Suprapubic skin (tissue), 4 donors: Measurements from ENCODE around the gene MATCAP1. TPM values are rescaled to one million over a fixed set of nuclear protein-coding genes. Genes with fewer than 3 reads are reported as not detected.

Experiments
- DNase-seq, 2 donors: peaks; one replicate each; pipeline ENCODE4 v3.0.0-alpha.2; 2019; ENCODE audit warnings: low spot score in 2 of 2
- H3K27ac ChIP-seq: fragments of 200-600 bp; sonication (generic); one replicate; pipeline ENCODE4 v1.5.1; 2019
- H3K27me3 ChIP-seq: fragments of 200-600 bp; sonication (generic); one replicate; pipeline ENCODE4 v1.5.1; 2019
- H3K36me3 ChIP-seq: fragments of 200-600 bp; sonication (generic); one replicate; pipeline ENCODE4 v1.5.1; 2019
- H3K4me1 ChIP-seq: fragments of 200-600 bp; sonication (generic); one replicate; pipeline ENCODE4 v1.5.1; 2019
- H3K4me3 ChIP-seq: fragments of 200-600 bp; sonication (generic); one replicate; pipeline ENCODE4 v1.5.1; 2019; ENCODE audit warnings: mild to moderate bottlenecking
- H3K9me3 ChIP-seq: fragments of 200-600 bp; sonication (generic); one replicate; pipeline ENCODE4 v1.5.1; 2019
- EP300 ChIP-seq: sonication (generic); formaldehyde crosslinking; IDR thresholded peaks from one replicate; pipeline ENCODE4 v1.6.1; 2017; ENCODE audit warnings: antibody characterized with exemption
- POLR2A ChIP-seq, 2 donors: fragments of 450-650 bp; IDR thresholded peaks; one replicate each; pipeline ENCODE4 v1.6.1; 2017; ENCODE audit warnings: antibody characterized with exemption in 2 of 2, mild to moderate bottlenecking in 2 of 2, moderate library complexity in 2 of 2
- POLR2AphosphoS5 ChIP-seq, 3 donors: sonication (generic); formaldehyde crosslinking; IDR thresholded peaks; one replicate each; pipeline ENCODE4 v1.6.1; 2017; ENCODE audit warnings: antibody characterized with exemption in 3 of 3
- WGBS: methylation state at CpG from one replicate; pipeline ENCODE4 v1.1.5; 2018; 5-methylcytosine and 5-hydroxymethylcytosine counted together
- total RNA-seq, 4 donors: library from RNA; depleted of rRNA; stranded (reverse); fragments of >200 nt; gene quantifications; one replicate each; pipeline ENCODE4 v1.1.0, GENCODE V29; 2016
- TF ChIP-seq, protein P1 (sequence below), 2 donors: fragments of 200-600 bp in 1 of 2; fragments of 450-650 bp in 1 of 2; sonication (generic) in 1 of 2; IDR thresholded peaks; one replicate each; pipeline ENCODE4 v1.5.1; 2016 to 2019; ENCODE audit warnings: antibody characterized with exemption in 2 of 2, mild to moderate bottlenecking in 1 of 2, moderate library complexity in 1 of 2

MATCAP1 gene
- total RNA-seq, 4 donors from 2014 or later: 14.2 to 30.0 (median 17.3) TPM

DNA sequence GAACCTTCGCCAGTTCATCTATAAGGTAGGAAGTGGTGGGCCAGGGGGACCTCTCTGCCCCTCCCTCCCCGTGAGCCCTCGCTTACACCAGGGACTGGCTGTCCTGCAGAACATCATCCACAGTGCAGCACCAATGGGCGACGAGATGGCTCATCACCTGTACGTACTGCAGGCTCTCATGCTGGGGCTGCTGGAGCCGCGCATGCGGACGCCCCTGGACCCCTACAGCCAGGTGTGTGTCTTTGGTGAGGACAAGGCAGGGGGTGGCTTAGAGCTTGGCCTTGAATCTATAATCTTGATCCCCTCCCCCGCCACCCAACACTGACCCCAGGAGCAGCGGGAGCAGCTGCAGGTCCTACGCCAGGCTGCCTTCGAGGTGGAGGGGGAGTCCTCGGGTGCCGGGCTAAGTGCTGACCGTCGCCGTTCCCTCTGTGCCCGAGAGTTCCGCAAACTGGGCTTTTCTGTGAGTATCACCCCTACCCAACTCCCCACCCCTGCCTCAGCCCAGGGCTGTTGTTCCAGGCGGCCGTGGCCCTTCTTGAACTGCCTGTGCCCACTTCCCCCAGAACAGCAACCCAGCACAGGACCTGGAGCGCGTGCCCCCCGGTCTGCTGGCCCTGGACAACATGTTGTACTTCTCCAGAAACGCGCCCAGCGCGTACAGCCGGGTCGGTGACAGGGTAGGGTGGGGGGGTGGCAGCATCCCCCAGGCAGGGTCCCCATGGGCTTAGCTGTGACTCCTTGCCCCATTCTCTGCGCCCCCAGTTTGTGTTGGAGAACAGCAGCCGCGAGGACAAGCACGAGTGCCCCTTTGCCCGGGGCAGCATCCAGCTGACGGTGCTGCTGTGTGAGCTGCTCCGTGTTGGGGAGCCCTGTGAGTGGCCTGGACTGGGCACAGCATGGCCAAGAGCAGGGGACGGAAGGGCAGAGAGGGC lies 17.9 kb upstream of the MATCAP1 start:
- WGBS: 97% methylated on average over 14 of the region's 40 CpGs
- DNase-seq: no peak
- Histone ChIP-seq H3K4me1 (peaks cover 32% of the 10 kb centered on the region), H3K27ac (no peak overlapping the region), H3K36me3 (peaks cover 46% of the 10 kb centered on the region), H3K4me3 (no peak overlapping the region), H3K27me3 (no peaks in the 10 kb centered on the region), H3K9me3 (no peaks in the 10 kb centered on the region)
- TF ChIP-seq POLR2AphosphoS5 (IDR thresholded peaks at IDR 0.05): no peak
- TF ChIP-seq, protein P1, sequence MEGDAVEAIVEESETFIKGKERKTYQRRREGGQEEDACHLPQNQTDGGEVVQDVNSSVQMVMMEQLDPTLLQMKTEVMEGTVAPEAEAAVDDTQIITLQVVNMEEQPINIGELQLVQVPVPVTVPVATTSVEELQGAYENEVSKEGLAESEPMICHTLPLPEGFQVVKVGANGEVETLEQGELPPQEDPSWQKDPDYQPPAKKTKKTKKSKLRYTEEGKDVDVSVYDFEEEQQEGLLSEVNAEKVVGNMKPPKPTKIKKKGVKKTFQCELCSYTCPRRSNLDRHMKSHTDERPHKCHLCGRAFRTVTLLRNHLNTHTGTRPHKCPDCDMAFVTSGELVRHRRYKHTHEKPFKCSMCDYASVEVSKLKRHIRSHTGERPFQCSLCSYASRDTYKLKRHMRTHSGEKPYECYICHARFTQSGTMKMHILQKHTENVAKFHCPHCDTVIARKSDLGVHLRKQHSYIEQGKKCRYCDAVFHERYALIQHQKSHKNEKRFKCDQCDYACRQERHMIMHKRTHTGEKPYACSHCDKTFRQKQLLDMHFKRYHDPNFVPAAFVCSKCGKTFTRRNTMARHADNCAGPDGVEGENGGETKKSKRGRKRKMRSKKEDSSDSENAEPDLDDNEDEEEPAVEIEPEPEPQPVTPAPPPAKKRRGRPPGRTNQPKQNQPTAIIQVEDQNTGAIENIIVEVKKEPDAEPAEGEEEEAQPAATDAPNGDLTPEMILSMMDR (IDR thresholded peaks at IDR 0.05): no peak

DNA sequence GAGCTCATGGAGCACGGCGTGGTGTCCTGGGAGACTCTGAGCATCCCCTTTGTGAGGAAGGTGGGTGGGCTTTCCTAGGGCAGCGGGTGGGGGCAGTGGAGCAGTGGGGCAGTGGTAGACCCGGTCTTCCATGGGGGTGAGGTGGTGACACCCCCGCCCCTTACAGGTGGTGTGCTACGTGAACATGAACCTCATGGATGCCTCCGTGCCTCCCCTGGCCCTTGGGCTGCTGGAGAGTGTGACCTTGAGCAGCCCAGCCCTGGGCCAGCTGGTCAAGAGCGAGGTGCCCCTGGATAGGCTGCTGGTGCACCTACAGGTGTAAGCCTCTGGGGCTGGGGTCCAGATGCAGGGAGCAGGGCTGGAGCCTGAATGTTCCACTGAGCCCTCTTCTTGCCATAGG lies 16.7 kb upstream of the MATCAP1 start:
- peaks cover 32% of the 10 kb centered on the region for H3K4me1 ChIP-seq
- H3K27ac ChIP-seq: no peak overlapping the region
- TF ChIP-seq, protein P1 (IDR thresholded peaks at IDR 0.05): no peak
- TF ChIP-seq POLR2AphosphoS5 (IDR thresholded peaks at IDR 0.05): no peak
- no peak for TF ChIP-seq EP300
- TF ChIP-seq POLR2A (IDR thresholded peaks at IDR 0.05): no peak
- H3K4me3 ChIP-seq: no peak overlapping the region
- DNase-seq: no peak
- H3K27me3 ChIP-seq: no peaks in the 10 kb centered on the region
- no peaks in the 10 kb centered on the region for H3K9me3 ChIP-seq
- H3K36me3 ChIP-seq: peaks cover 58% of the 10 kb centered on the region
- 93% methylated on average over 6 of the region's 8 CpGs for WGBS

DNA sequence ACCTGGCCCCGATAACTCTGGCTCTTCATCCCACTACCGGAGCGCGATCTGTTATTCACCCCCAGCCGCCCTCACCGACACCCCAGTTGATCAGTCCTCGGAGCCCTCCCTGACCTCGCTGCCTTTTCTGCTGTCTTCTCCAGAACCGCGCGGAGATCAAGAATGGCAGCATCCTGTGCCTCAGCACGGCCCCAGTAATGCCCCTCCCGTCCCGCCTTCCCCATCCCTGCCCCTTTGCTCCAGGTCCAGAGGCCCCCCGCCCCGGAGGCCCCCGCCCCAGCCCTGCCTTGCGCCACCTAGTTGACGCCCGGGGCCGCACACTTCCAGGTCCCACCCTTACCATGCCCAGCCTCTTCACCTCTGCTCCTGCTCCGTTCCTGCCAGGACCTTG lies 16.0 kb upstream of the MATCAP1 start:
- DNase-seq: no peak
- Histone ChIP-seq H3K9me3 (no peaks in the 10 kb centered on the region), H3K36me3 (peaks cover 65% of the 10 kb centered on the region), H3K27ac (no peak overlapping the region), H3K4me3 (peak overlapping the region; percentile 59), H3K4me1 (peaks cover 32% of the 10 kb centered on the region), H3K27me3 (no peaks in the 10 kb centered on the region)
- WGBS: 28% methylated on average over 21 of the region's 22 CpGs
- TF ChIP-seq, protein P1 (IDR thresholded peaks at IDR 0.05): peak in 1 of 2 donors; percentile 5
- TF ChIP-seq POLR2A (IDR thresholded peaks at IDR 0.05) (no peak), POLR2AphosphoS5 (IDR thresholded peaks at IDR 0.05) (no peak), EP300 (no peak)

DNA sequence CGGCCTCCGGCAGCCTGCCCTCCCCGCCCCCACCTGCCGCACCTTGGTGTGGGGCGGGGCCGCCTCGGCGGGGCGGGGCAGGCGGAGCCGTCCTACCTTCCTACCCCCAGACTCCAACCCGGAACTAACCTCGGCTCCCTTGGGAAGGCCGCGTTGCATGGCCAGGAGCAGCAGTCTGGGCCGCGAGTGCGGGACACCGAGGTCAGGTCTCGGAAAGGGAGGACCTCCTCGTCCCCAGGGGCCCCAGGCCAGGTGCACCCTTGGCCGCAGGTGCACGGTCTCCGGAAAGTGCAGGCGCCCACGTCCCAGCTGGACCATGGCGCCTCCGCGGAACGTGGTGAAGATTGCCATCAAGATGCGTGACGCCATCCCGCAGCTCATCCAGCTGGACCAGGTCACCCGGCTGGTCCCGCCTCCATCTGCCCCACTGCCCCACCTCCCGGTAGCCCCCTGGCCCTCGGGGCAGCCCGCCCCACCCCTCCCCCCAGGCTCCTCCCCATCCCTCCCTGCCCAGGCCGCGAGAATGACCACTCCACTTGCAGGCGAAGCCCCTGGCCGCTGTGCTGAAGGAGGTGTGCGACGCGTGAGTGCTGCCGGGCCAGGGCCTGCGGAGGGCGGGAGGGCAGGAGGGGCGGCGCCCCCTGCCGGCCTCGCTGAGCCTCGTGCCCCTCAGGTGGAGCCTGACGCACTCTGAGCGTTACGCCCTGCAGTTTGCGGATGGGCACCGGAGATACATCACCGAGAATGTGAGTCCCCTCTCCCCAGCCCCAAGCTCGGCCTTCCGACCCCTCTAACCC lies 15.4 kb upstream of the MATCAP1 start, which contains the start of gene ELMO3:
Gene ELMO3, plus strand, starts transcription at position 121 of the 797 bp plus-strand sequence. Its CDS starts 196 bp downstream, at position 317.
- peak within 1 kb of the TSS; percentile 82 for H3K27ac ChIP-seq
- peaks cover 34% of the 10 kb centered on the region for H3K4me1 ChIP-seq
- TF ChIP-seq POLR2AphosphoS5 (IDR thresholded peaks at IDR 0.05): no peak
- TF ChIP-seq, protein P1 (IDR thresholded peaks at IDR 0.05): peak in 1 of 2 donors; percentile 58
- peaks cover 71% of the 10 kb centered on the region for H3K36me3 ChIP-seq
- H3K9me3 ChIP-seq: no peaks in the 10 kb centered on the region
- 30% methylated on average over 20 of the region's 61 CpGs for WGBS
- no peak for DNase-seq
- no peaks in the 10 kb centered on the region for H3K27me3 ChIP-seq
- H3K4me3 ChIP-seq: peak within 1 kb of the TSS; percentile 59

DNA sequence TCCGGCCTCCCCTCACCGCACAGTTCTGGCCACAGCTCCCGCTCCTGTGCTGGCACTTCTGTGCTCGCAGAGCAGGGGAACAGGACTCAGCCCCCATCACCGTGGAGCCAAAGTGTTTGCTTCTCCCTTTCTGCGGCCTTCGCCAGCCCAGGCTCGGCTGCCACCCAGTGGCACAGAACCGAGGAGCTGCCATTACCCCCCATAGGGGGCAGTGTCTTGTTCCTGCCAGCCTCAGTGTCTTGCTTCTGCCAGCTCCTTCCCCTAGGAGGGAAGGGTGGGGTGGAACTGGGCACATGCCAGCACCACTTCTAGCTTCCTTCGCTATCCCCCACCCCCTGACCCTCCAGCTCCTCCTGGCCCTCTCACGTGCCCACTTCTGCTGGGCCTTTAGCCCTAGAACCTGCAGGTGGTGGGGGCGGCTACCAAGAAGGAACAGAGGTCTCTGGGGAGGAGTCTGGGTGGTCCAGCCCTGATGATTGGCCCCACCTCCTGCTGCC lies 14.5 kb upstream of the MATCAP1 start:
- peaks cover 43% of the 10 kb centered on the region for H3K4me1 ChIP-seq
- no peak for DNase-seq
- H3K4me3 ChIP-seq: peak overlapping the region; percentile 59
- H3K9me3 ChIP-seq: no peaks in the 10 kb centered on the region
- H3K27me3 ChIP-seq: no peaks in the 10 kb centered on the region
- peak overlapping the region; percentile 82 for H3K27ac ChIP-seq
- TF ChIP-seq, protein P1 (IDR thresholded peaks at IDR 0.05): peak in 1 of 2 donors; percentile 74
- TF ChIP-seq EP300: no peak
- peaks cover 66% of the 10 kb centered on the region for H3K36me3 ChIP-seq
- WGBS: 51% methylated on average over 7 of the region's 12 CpGs
